H9 (cell line): ENCODE data around the gene CYB561D1. TPM values are rescaled to one million over a fixed set of nuclear protein-coding genes. Genes with fewer than 3 reads are reported as not detected.

Experiments
- DNase-seq: peaks from one replicate; pipeline ENCODE4 v3.0.0-alpha.2; 2017
- H2AFZ ChIP-seq: one replicate; pipeline ENCODE4 v1.6.1; 2013; ENCODE audit warnings: mild to moderate bottlenecking, low read length, control low read depth, moderate library complexity
- H2AK5ac ChIP-seq: 2 replicates; pipeline ENCODE4 v1.6.1; 2013; ENCODE audit warnings: low read length, control low read depth, mixed read lengths; ENCODE audit not compliant: insufficient read length
- H2BK120ac ChIP-seq: one replicate; pipeline ENCODE4 v1.6.1; 2013; ENCODE audit warnings: low read depth, mild to moderate bottlenecking, low read length, control low read depth, inconsistent platforms; ENCODE audit not compliant: poor library complexity, severe bottlenecking
- H2BK12ac ChIP-seq: 2 replicates; pipeline ENCODE4 v1.6.1; 2013; ENCODE audit warnings: low read length, control low read depth, mixed read lengths, low read depth; ENCODE audit not compliant: insufficient read length
- H2BK15ac ChIP-seq: 2 replicates; pipeline ENCODE4 v1.6.1; 2013; ENCODE audit warnings: low read depth, low read length, control low read depth
- H2BK20ac ChIP-seq: one replicate; pipeline ENCODE4 v1.6.1; 2013; ENCODE audit warnings: low read depth, mild to moderate bottlenecking, low read length, control low read depth, inconsistent platforms; ENCODE audit not compliant: poor library complexity, severe bottlenecking
- H2BK5ac ChIP-seq: 2 replicates; pipeline ENCODE4 v1.6.1; 2013; ENCODE audit warnings: low read length, control low read depth, mixed read lengths; ENCODE audit not compliant: insufficient read length
- H3K14ac ChIP-seq: 2 replicates; pipeline ENCODE4 v1.6.1; 2013; ENCODE audit warnings: low read length, control low read depth; ENCODE audit not compliant: insufficient read depth
- H3K18ac ChIP-seq: 2 replicates; pipeline ENCODE4 v1.6.1; 2013; ENCODE audit warnings: low read depth, mild to moderate bottlenecking, mixed read lengths, low read length, control low read depth; ENCODE audit not compliant: insufficient read length
- H3K23ac ChIP-seq: 2 replicates; pipeline ENCODE4 v1.6.1; 2013; ENCODE audit warnings: low read length, control low read depth, mixed read lengths, low read depth; ENCODE audit not compliant: insufficient read length
- H3K23me2 ChIP-seq: 2 replicates; pipeline ENCODE4 v1.6.1; 2013; ENCODE audit warnings: low read depth, mild to moderate bottlenecking, mixed read lengths, low read length, control low read depth; ENCODE audit not compliant: insufficient read length, poor library complexity, severe bottlenecking
- H3K27ac ChIP-seq: 2 replicates; pipeline ENCODE4 v1.5.1; 2013; ENCODE audit warnings: low read length, control low read depth, mixed read lengths, low read depth; ENCODE audit not compliant: insufficient read length
- H3K27me3 ChIP-seq: 2 replicates; pipeline ENCODE4 v1.6.1; 2013; ENCODE audit warnings: low read length, control low read depth, inconsistent platforms; ENCODE audit not compliant: insufficient read depth
- H3K4ac ChIP-seq: 2 replicates; pipeline ENCODE4 v1.6.1; 2013; ENCODE audit warnings: low read depth, mild to moderate bottlenecking, control low read depth, inconsistent platforms, low read length, moderate library complexity
- H3K4me1 ChIP-seq: 2 replicates; pipeline ENCODE4 v1.6.1; 2013; ENCODE audit warnings: low read length, control low read depth, inconsistent platforms; ENCODE audit not compliant: insufficient read depth
- H3K4me2 ChIP-seq: 2 replicates; pipeline ENCODE4 v1.6.1; 2013; ENCODE audit warnings: low read length, control low read depth, mixed read lengths; ENCODE audit not compliant: insufficient read length, insufficient read depth
- H3K56ac ChIP-seq: 2 replicates; pipeline ENCODE4 v1.6.1; 2013; ENCODE audit warnings: low read depth, mild to moderate bottlenecking, mixed read lengths, low read length, control low read depth; ENCODE audit not compliant: insufficient read length
- H3K79me1 ChIP-seq: 2 replicates; pipeline ENCODE4 v1.6.1; 2013; ENCODE audit warnings: low read depth, mild to moderate bottlenecking, moderate library complexity, low read length, control low read depth, inconsistent platforms; ENCODE audit not compliant: insufficient read depth, poor library complexity, severe bottlenecking
- H3K79me2 ChIP-seq: 2 replicates; pipeline ENCODE4 v1.6.1; 2013; ENCODE audit warnings: low read length, control low read depth, inconsistent platforms; ENCODE audit not compliant: insufficient read depth
- H3K9ac ChIP-seq: 2 replicates; pipeline ENCODE4 v1.6.1; 2013; ENCODE audit warnings: low read length, control low read depth, mixed read lengths; ENCODE audit not compliant: insufficient read length; ENCODE audit errors: extremely low read depth
- H3K9me3 ChIP-seq: one replicate; pipeline ENCODE4 v1.6.1; 2013; ENCODE audit warnings: low read depth, low read length, inconsistent platforms; ENCODE audit not compliant: control insufficient read depth
- H3T11ph ChIP-seq: one replicate; pipeline ENCODE4 v1.6.1; 2013; ENCODE audit warnings: mild to moderate bottlenecking, low read length, control low read depth, inconsistent platforms
- H4K20me1 ChIP-seq: one replicate; pipeline ENCODE4 v1.6.1; 2013; ENCODE audit not compliant: control insufficient read depth, insufficient read length, insufficient read depth
- H4K5ac ChIP-seq: 2 replicates; pipeline ENCODE4 v1.6.1; 2013; ENCODE audit warnings: low read depth, mild to moderate bottlenecking, mixed read lengths, low read length, control low read depth; ENCODE audit not compliant: insufficient read length
- H4K8ac ChIP-seq: replicated peaks from 2 replicates; pipeline ENCODE4 v1.6.1; 2013; ENCODE audit warnings: low read length, control low read depth, mixed read lengths, low read depth; ENCODE audit not compliant: insufficient read length
- H4K91ac ChIP-seq: 2 replicates; pipeline ENCODE4 v1.6.1; 2013; ENCODE audit warnings: low read depth, mild to moderate bottlenecking, moderate library complexity, mixed read lengths, low read length, control low read depth; ENCODE audit not compliant: insufficient read length
- H3K27ac Mint-ChIP-seq, 3 experiments: 2 replicates in 2 of 3; 3 replicates in 1 of 3; pipeline ENCODE4 v1.8.0; 2020 to 2021; ENCODE audit warnings: mixed read lengths in 3 of 3, mild to moderate bottlenecking in 1 of 3, moderate library complexity in 1 of 3
- H3K27me3 Mint-ChIP-seq: 2 replicates; pipeline ENCODE4 v1.8.0; 2021; ENCODE audit warnings: low read depth, mild to moderate bottlenecking, moderate library complexity, mixed read lengths
- H3K36me3 Mint-ChIP-seq, 3 experiments: 2 replicates in 2 of 3; 3 replicates in 1 of 3; pipeline ENCODE4 v1.8.0; 2020 to 2021; ENCODE audit warnings: low read depth in 3 of 3, mixed read lengths in 3 of 3; ENCODE audit not compliant: insufficient read depth in 1 of 3
- H3K4me1 Mint-ChIP-seq, 2 experiments: 2 replicates each; pipeline ENCODE4 v1.8.0; 2020; ENCODE audit warnings: mixed read lengths in 2 of 2
- H3K4me3 Mint-ChIP-seq, 2 experiments: 2 replicates in 1 of 2; 3 replicates in 1 of 2; pipeline ENCODE4 v1.8.0; 2020 to 2021; ENCODE audit warnings: mild to moderate bottlenecking in 2 of 2, mixed read lengths in 2 of 2, moderate library complexity in 1 of 2
- H3K9me3 Mint-ChIP-seq, 2 experiments: 2 replicates in 1 of 2; 3 replicates in 1 of 2; pipeline ENCODE4 v1.8.0; 2020; ENCODE audit warnings: mild to moderate bottlenecking in 2 of 2, mixed read lengths in 2 of 2, moderate library complexity in 1 of 2
- WGBS: extraction: QIAGEN DNeasy Blood & Tissue Kit; methylation state at CpG from one replicate; pipeline ENCODE4 v1.1.7; 2013; ENCODE audit warnings: missing lambda C conversion rate, low lambda C conversion rate, mixed read lengths; ENCODE audit not compliant: insufficient read length; ENCODE audit errors: extremely low coverage; 5-methylcytosine and 5-hydroxymethylcytosine counted together
- total RNA-seq: library from RNA; stranded (reverse); gene quantifications from 2 replicates; pipeline ENCODE4 v1.2.1, GENCODE V29; 2021
- TF ChIP-seq, protein P1 (sequence below): fragments of 200-600 bp; sonication (generic); conservative IDR thresholded peaks from 3 replicates; pipeline ENCODE4 v1.8.0; 2021; ENCODE audit warnings: antibody characterized with exemption, mild to moderate bottlenecking

CYB561D1 gene
- total RNA-seq, 1 experiment from 2014 or later, result 6.5 TPM

GRCh38 chr1:109468903-109469302 is 25.0 kb upstream of the CYB561D1 start:
- no peak overlapping the region for H3K4me3 Mint-ChIP-seq
- TF ChIP-seq, protein P1, sequence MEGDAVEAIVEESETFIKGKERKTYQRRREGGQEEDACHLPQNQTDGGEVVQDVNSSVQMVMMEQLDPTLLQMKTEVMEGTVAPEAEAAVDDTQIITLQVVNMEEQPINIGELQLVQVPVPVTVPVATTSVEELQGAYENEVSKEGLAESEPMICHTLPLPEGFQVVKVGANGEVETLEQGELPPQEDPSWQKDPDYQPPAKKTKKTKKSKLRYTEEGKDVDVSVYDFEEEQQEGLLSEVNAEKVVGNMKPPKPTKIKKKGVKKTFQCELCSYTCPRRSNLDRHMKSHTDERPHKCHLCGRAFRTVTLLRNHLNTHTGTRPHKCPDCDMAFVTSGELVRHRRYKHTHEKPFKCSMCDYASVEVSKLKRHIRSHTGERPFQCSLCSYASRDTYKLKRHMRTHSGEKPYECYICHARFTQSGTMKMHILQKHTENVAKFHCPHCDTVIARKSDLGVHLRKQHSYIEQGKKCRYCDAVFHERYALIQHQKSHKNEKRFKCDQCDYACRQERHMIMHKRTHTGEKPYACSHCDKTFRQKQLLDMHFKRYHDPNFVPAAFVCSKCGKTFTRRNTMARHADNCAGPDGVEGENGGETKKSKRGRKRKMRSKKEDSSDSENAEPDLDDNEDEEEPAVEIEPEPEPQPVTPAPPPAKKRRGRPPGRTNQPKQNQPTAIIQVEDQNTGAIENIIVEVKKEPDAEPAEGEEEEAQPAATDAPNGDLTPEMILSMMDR, result no peak
- Histone ChIP-seq H4K8ac (no peak overlapping the region), H3K9ac (no peak overlapping the region), H2BK20ac (no peak overlapping the region), H3K56ac (no peak overlapping the region), H2BK12ac (no peak overlapping the region), H2AK5ac (no peak overlapping the region), H2AFZ (no peak overlapping the region), H3K23me2 (peaks cover 15% of the 10 kb centered on the region), H3K79me2 (no peaks in the 10 kb centered on the region), H3K9me3 (no peaks in the 10 kb centered on the region), H4K5ac (no peak overlapping the region), H4K20me1 (no peaks in the 10 kb centered on the region), H3K14ac (no peak overlapping the region), H3K27ac (no peak overlapping the region), H2BK120ac (no peak overlapping the region), H4K91ac (no peak overlapping the region), H3K27me3 (peaks cover 14% of the 10 kb centered on the region; the same call in 1 of the 2 replicates), H2BK15ac (no peak overlapping the region), H3K18ac (no peak overlapping the region), H3T11ph (no peak overlapping the region), H3K4me2 (peak overlapping the region; percentile 38), H3K79me1 (no peaks in the 10 kb centered on the region), H3K4ac (no peak overlapping the region), H2BK5ac (no peak overlapping the region), H3K4me1 (no peaks in the 10 kb centered on the region; the same call in 1 of the 2 replicates), H3K23ac (no peak overlapping the region)
- H3K27ac Mint-ChIP-seq, result no peak overlapping the region
- peaks cover 73% of the 10 kb centered on the region for H3K27me3 Mint-ChIP-seq
- WGBS, result no CpG with 5 or more reads among the region's 2 CpGs
- DNase-seq, result no peak
- H3K36me3 Mint-ChIP-seq, result no peaks in the 10 kb centered on the region
- peaks cover 21 to 22% of the 10 kb centered on the region in 2 experiments for H3K4me1 Mint-ChIP-seq
- peaks cover 0 to 3% of the 10 kb centered on the region in 2 experiments; a peak in 1 of 5 replicates for H3K9me3 Mint-ChIP-seq
